Measurements from ENCODE around the gene FKBP7. TPM values are rescaled to one million over a fixed set of nuclear protein-coding genes. Genes with fewer than 3 reads are reported as not detected.

The FKBP7 gene
- total and polyA plus RNA-seq, 2 of the 13 experiments (the other 11 are each of a cell fraction or from before 2014, with no cell fraction given): 12.4 to 14.8 TPM

- TF ChIP-seq TRIM22 (IDR thresholded peaks at IDR 0.05) (no peak), ZNF567 (CRISPR knock-in tag; IDR thresholded peaks at IDR 0.05; ENCODE audit: borderline replicate concordance) (no peak), HNF4G (IDR thresholded peaks at IDR 0.05; ENCODE audit: borderline replicate concordance, low read depth, low read length) (peak; percentile 96), HNF4G (CRISPR knock-in tag; IDR thresholded peaks at IDR 0.05; ENCODE audit: borderline replicate concordance, low read depth) (0 out of 2 replicates have a peak, but pooled peaks have one; percentile 41), FOXK2 (IDR thresholded peaks at IDR 0.05) (no peak), ESRRA (CRISPR knock-in tag; IDR thresholded peaks at IDR 0.05; ENCODE audit: low read depth) (no peak; the same call in 1 of the 2 replicates), THYN1 (CRISPR knock-in tag; IDR thresholded peaks at IDR 0.05; ENCODE audit: borderline replicate concordance, low read depth) (no peak), KLF16 (CRISPR knock-in tag; IDR thresholded peaks at IDR 0.05) (0 out of 4 replicates have a peak, but pooled peaks of 1 of the 2 experiments have one; percentile 30), ZNF660 (CRISPR knock-in tag; IDR thresholded peaks at IDR 0.05; ENCODE audit: borderline replicate concordance, low read depth) (no peak), MTF2 (CRISPR knock-in tag; IDR thresholded peaks at IDR 0.05; ENCODE audit: borderline replicate concordance) (no peak), ZMYM4 (CRISPR knock-in tag; IDR thresholded peaks at IDR 0.05) (0 out of 2 replicates have a peak, but pooled peaks have one; percentile 34), CREM (IDR thresholded peaks at IDR 0.05) (peak; percentile 79; the same call in 1 of the 2 replicates), CREM (CRISPR knock-in tag; IDR thresholded peaks at IDR 0.05) (no peak), LRRFIP1 (CRISPR knock-in tag; conservative IDR thresholded peaks at IDR 0.05) (no peak), ELF4 (CRISPR knock-in tag; IDR thresholded peaks at IDR 0.05; ENCODE audit: borderline replicate concordance) (no peak), ZEB1 (IDR thresholded peaks at IDR 0.05; ENCODE audit: insufficient replicate concordance, low read depth) (no peak), MED8 (CRISPR knock-in tag; IDR thresholded peaks at IDR 0.05; ENCODE audit: insufficient replicate concordance) (no peak), ZNF292 (CRISPR knock-in tag; IDR thresholded peaks at IDR 0.05; ENCODE audit: borderline replicate concordance, low read depth) (peak; percentile 61; the same call in 1 of the 2 replicates), SMAD3 (CRISPR knock-in tag; IDR thresholded peaks at IDR 0.05) (peak; percentile 68; the same call in 1 of the 2 replicates), BCL3 (CRISPR knock-in tag; IDR thresholded peaks at IDR 0.05) (no peak), ZNF878 (CRISPR knock-in tag; IDR thresholded peaks at IDR 0.05) (no peak)
- TF ChIP-seq, protein P1, sequence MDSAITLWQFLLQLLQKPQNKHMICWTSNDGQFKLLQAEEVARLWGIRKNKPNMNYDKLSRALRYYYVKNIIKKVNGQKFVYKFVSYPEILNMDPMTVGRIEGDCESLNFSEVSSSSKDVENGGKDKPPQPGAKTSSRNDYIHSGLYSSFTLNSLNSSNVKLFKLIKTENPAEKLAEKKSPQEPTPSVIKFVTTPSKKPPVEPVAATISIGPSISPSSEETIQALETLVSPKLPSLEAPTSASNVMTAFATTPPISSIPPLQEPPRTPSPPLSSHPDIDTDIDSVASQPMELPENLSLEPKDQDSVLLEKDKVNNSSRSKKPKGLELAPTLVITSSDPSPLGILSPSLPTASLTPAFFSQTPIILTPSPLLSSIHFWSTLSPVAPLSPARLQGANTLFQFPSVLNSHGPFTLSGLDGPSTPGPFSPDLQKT (CRISPR knock-in tag; IDR thresholded peaks at IDR 0.05; ENCODE audit: borderline replicate concordance): no peak
- TF ChIP-seq, protein P2, sequence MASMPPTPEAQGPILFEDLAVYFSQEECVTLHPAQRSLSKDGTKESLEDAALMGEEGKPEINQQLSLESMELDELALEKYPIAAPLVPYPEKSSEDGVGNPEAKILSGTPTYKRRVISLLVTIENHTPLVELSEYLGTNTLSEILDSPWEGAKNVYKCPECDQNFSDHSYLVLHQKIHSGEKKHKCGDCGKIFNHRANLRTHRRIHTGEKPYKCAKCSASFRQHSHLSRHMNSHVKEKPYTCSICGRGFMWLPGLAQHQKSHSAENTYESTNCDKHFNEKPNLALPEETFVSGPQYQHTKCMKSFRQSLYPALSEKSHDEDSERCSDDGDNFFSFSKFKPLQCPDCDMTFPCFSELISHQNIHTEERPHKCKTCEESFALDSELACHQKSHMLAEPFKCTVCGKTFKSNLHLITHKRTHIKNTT (CRISPR knock-in tag; IDR thresholded peaks at IDR 0.05): no peak
These were observed 9.1 kb downstream of the FKBP7 start (continued) for GRCh38 chr2:178469219-178469849.
